D721Med (cell line): ENCODE measurements around the gene SCGB1D4.

Experiments used
- DNase-seq: peaks from one replicate; pipeline ENCODE4 v3.0.0; 2011; ENCODE audit warnings: low spot score; ENCODE audit not compliant: insufficient read length
- FAIRE-seq: peaks from 2 replicates; lab custom pipeline; 2011; peaks lifted over from hg19 to GRCh38; lab: Jason Lieb, UNC
- TF ChIP-seq, protein P1 (sequence below): IDR thresholded peaks from 2 replicates; pipeline ENCODE4 v1.5.1; 2012; ENCODE audit warnings: mild to moderate bottlenecking, control low read depth; ENCODE audit not compliant: insufficient read depth; ENCODE audit errors: missing control alignments

The SCGB1D4 gene

DNA sequence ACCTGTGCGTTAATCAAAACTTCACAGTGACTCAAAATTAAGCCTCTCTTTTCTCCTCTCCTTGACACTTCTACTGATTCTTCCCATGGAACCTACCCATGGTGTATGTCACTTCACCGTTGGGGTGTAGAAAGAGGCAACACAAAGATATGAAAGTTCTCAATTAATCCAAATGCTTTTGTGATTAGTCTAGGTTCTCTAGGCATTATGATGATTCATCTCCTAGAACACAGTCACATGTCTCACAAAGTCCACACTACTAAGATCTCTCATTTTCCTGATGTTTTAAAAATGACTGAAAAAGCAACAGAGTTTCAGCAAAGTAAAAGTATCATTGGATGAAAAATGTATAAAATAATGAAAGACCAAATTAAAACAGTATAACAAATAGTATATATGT, 42.6 kb downstream of the SCGB1D4 start:
- FAIRE-seq = no peak
- no peak for DNase-seq
- TF ChIP-seq, protein P1, sequence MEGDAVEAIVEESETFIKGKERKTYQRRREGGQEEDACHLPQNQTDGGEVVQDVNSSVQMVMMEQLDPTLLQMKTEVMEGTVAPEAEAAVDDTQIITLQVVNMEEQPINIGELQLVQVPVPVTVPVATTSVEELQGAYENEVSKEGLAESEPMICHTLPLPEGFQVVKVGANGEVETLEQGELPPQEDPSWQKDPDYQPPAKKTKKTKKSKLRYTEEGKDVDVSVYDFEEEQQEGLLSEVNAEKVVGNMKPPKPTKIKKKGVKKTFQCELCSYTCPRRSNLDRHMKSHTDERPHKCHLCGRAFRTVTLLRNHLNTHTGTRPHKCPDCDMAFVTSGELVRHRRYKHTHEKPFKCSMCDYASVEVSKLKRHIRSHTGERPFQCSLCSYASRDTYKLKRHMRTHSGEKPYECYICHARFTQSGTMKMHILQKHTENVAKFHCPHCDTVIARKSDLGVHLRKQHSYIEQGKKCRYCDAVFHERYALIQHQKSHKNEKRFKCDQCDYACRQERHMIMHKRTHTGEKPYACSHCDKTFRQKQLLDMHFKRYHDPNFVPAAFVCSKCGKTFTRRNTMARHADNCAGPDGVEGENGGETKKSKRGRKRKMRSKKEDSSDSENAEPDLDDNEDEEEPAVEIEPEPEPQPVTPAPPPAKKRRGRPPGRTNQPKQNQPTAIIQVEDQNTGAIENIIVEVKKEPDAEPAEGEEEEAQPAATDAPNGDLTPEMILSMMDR = no peak

DNA sequence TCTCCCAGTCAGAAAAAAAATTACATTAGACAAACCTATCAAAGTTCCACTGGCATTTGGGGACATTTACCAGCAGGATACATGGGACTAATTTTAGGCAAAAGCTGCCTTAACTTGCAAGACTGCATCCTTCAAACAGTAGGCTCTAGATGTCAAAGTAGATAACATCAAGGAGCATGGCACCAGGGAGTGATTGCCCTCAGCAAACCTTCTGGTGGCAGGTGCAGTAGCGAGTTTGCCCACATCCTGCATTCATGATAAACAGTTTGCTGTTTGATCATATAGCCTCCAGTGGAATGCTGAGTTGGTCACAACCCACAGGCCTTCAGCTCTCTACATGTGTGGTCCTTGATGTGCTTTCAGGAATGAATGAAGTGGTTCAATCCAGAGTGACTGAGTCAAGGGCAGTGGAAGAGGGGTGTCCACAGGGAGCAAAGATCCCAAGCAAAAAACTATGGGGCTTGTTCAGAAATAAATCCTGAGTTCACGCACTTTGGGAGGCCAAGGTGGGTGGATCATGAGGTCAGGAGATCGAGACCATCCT, 44.8 kb downstream of the SCGB1D4 start:
- DNase-seq = no peak
- no peak for FAIRE-seq
- TF ChIP-seq, protein P1 = no peak

- TF ChIP-seq, protein P1 = no peak
- no peak for DNase-seq
- no peak for FAIRE-seq
Observed at GRCh38 chr11:62251698-62252097, 47.2 kb downstream of the SCGB1D4 start.
